Psoas muscle (tissue), 8 donors: ENCODE data around the gene PRR12. TPM values are rescaled to one million over a fixed set of nuclear protein-coding genes. Genes with fewer than 3 reads are reported as not detected.

Experiments used
- ATAC-seq, 4 donors: fragments of 200-7000 bp; cut with Tn5 transposase; one replicate each; pipeline ENCODE4 v1.9.1; 2020; ENCODE audit warnings: moderate library complexity in 3 of 4, mild to moderate bottlenecking in 2 of 4
- DNase-seq, 2 donors: peaks; one replicate each; pipeline ENCODE4 v3.0.0-alpha.2; 2020
- H3K27ac ChIP-seq: fragments of 200-600 bp; one replicate; pipeline ENCODE4 v1.8.0; 2022
- H3K27me3 ChIP-seq, 3 donors: fragments of 200-600 bp in 1 of 3; one replicate each; pipeline versions ENCODE4 v1.6.1 to v1.8.0; 2013 to 2022; ENCODE audit warnings: low read length in 2 of 3, mild to moderate bottlenecking in 2 of 3, moderate library complexity in 1 of 3; ENCODE audit not compliant: insufficient read depth in 3 of 3
- H3K36me3 ChIP-seq, 2 donors: fragments of 200-600 bp in 1 of 2; one replicate each; pipeline versions ENCODE4 v1.6.1 to v1.8.0; 2013 to 2022; ENCODE audit warnings: low read depth in 1 of 2, mild to moderate bottlenecking in 1 of 2, moderate library complexity in 1 of 2; ENCODE audit not compliant: insufficient read depth in 1 of 2
- H3K4me1 ChIP-seq: fragments of 200-600 bp; one replicate; pipeline ENCODE4 v1.8.0; 2022
- H3K4me3 ChIP-seq: fragments of 200-600 bp; one replicate; pipeline ENCODE4 v1.8.0; 2022; ENCODE audit warnings: mild to moderate bottlenecking
- H3K9me3 ChIP-seq: fragments of 200-600 bp; one replicate; pipeline ENCODE4 v1.8.0; 2022
- WGBS, 3 donors: extraction: QIAGEN DNeasy Blood & Tissue Kit; methylation state at CpG; one replicate each; pipeline versions ENCODE4 v1.1.6 to v1.1.7; 2013; 5-methylcytosine and 5-hydroxymethylcytosine counted together
- intact Hi-C, 2 donors: fragments of 100-400 bp; cut with DNase I; formaldehyde crosslinking; loops; one replicate each; pipeline versions ENCODE4 v1.11.0 to v1.14.2; 2022
- polyA plus RNA-seq, 3 donors: library from polyadenylated mRNA; stranded (reverse); fragments of 200-250 nt; gene quantifications; one replicate each; pipeline ENCODE4 v1.2.3, GENCODE V29; 2013
- total RNA-seq, 4 donors: library from RNA; stranded (reverse); fragmentation: NEBNext Ultra II Directional in 2 of 4; extraction: Animal tissue kit (Norgen Biotek cat#: 25700) in 2 of 4; gene quantifications; one replicate each; pipeline versions ENCODE4 v1.2.1 to v1.2.4, GENCODE V29; 2021 to 2023
- TF ChIP-seq, protein P1 (sequence below): fragments of 200-600 bp; IDR thresholded peaks from one replicate; pipeline ENCODE4 v1.8.0; 2022; ENCODE audit warnings: antibody characterized with exemption
- donor health status: healthy with polysubstance abuse.
- donor health status: DM: no; HTN: no; CAD: no; lungs with moderate emphysema.
- donor health status: Bipolar disorder and iron deficiency.
- donor health status: healthy.
- donor health status: DM: yes; HTN: yes; CAD: no.
- donor health status: DM: no; HTN: no; CAD: no.
- donor health status: DM: no; HTN: no; CAD: no.
- donor health status: DM: yes; HTN: yes; CAD: no.

The PRR12 gene
- total and polyA plus RNA-seq, 7 donors, result 2.3 to 15.1 (median 7.1) TPM

DNA sequence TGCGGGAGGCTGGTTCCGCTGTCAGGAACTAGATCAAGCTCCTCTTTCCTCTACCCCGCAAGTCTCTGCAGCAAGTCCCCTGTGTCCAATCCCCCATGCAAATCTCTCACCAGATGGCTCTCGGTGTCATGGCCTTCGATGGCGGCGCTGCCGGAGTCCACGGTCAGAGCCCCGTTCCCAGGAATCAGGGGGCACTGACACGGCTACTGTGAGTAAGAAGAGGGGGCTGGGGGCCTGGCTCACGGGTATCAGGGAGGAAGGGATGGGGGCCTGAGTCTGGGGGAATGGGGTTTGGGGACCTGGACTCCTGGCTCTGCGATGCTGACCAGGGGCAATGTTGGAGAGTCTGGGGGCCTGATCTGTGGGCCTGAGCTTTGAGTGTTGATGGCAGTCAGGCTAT, 55.0 kb downstream of the PRR12 start:
- no peak for ATAC-seq
- intact Hi-C loops, result no loop called here
- H3K9me3 ChIP-seq, result no peaks in the 10 kb centered on the region
- DNase-seq, result no peak
- no peak overlapping the region for H3K27ac ChIP-seq
- H3K4me1 ChIP-seq, result peaks cover 21% of the 10 kb centered on the region
- H3K36me3 ChIP-seq, result peaks cover 3 to 56% of the 10 kb centered on the region in 2 donors
- H3K27me3 ChIP-seq, result no peaks in the 10 kb centered on the region
- WGBS, 3 donors, result 87 to 89% (median 89%) methylated on average over 12 to 13 of the region's 13 CpGs
- TF ChIP-seq, protein P1, sequence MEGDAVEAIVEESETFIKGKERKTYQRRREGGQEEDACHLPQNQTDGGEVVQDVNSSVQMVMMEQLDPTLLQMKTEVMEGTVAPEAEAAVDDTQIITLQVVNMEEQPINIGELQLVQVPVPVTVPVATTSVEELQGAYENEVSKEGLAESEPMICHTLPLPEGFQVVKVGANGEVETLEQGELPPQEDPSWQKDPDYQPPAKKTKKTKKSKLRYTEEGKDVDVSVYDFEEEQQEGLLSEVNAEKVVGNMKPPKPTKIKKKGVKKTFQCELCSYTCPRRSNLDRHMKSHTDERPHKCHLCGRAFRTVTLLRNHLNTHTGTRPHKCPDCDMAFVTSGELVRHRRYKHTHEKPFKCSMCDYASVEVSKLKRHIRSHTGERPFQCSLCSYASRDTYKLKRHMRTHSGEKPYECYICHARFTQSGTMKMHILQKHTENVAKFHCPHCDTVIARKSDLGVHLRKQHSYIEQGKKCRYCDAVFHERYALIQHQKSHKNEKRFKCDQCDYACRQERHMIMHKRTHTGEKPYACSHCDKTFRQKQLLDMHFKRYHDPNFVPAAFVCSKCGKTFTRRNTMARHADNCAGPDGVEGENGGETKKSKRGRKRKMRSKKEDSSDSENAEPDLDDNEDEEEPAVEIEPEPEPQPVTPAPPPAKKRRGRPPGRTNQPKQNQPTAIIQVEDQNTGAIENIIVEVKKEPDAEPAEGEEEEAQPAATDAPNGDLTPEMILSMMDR, result no peak
- no peak overlapping the region for H3K4me3 ChIP-seq

DNA sequence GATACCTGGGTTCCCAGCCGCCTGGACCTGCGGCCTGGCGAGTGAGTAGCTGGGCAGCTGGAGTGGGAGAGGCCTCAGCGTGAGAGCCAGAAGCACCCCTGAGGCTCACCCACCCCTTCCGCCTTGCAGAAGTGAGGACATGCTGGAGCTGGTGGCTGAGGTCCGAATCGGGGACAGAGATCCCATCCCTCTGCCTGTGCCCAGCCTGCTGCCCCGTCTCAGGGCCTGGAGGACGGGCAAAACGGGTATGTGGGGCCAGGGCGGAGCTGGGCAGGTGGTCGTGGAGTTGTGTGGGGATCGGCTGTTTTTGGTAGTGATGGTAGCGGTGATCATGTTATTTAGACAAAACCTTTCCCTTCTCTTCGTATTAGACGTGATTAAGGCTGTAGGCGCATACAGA, 55.6 kb downstream of the PRR12 start:
- Histone ChIP-seq H3K27me3 (no peaks in the 10 kb centered on the region), H3K9me3 (no peaks in the 10 kb centered on the region), H3K36me3 (peaks cover 3 to 61% of the 10 kb centered on the region in 2 donors), H3K4me3 (no peak overlapping the region), H3K4me1 (peaks cover 21% of the 10 kb centered on the region), H3K27ac (no peak overlapping the region)
- TF ChIP-seq, protein P1, result no peak
- 86 to 89% (median 89%) methylated on average over 17 of the region's 17 CpGs for WGBS, 3 donors
- no peak for ATAC-seq
- DNase-seq, result no peak
- intact Hi-C loops, result no loop called here

DNA sequence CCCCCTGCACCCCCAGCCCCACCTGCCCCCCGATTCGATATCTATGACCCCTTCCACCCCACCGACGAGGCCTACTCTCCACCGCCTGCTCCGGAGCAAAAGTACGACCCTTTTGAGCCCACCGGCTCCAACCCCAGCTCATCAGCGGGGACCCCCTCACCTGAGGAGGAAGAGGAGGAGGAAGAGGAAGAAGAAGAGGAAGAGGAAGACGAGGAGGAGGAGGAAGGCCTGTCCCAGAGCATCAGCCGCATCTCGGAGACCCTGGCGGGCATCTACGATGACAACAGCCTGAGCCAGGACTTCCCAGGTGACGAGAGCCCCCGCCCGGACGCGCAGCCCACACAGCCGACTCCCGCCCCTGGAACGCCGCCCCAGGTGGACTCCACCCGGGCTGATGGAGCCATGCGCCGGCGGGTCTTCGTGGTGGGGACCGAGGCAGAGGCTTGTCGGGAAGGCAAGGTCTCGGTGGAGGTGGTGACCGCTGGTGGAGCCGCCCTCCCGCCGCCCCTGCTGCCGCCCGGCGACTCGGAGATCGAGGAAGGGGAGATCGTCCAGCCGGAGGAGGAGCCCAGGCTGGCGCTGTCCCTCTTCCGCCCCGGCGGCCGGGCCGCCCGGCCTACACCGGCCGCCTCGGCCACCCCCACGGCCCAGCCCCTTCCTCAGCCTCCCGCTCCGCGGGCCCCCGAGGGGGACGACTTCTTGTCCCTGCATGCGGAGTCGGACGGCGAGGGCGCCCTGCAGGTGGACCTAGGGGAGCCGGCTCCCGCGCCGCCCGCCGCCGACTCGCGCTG, 60.2 kb downstream of the PRR12 start:
- no peak overlapping the region for H3K27ac ChIP-seq
- WGBS, 3 donors, result 94 to 97% (median 96%) methylated on average over 48 to 72 of the region's 72 CpGs
- H3K4me3 ChIP-seq, result no peak overlapping the region
- H3K4me1 ChIP-seq, result no peaks in the 10 kb centered on the region
- no peak for DNase-seq
- peaks cover 4 to 90% of the 10 kb centered on the region in 2 donors for H3K36me3 ChIP-seq
- ATAC-seq, result no peak
- intact Hi-C loops, result no loop called here
- no peaks in the 10 kb centered on the region for H3K27me3 ChIP-seq
- TF ChIP-seq, protein P1, result no peak
- H3K9me3 ChIP-seq, result no peaks in the 10 kb centered on the region

DNA sequence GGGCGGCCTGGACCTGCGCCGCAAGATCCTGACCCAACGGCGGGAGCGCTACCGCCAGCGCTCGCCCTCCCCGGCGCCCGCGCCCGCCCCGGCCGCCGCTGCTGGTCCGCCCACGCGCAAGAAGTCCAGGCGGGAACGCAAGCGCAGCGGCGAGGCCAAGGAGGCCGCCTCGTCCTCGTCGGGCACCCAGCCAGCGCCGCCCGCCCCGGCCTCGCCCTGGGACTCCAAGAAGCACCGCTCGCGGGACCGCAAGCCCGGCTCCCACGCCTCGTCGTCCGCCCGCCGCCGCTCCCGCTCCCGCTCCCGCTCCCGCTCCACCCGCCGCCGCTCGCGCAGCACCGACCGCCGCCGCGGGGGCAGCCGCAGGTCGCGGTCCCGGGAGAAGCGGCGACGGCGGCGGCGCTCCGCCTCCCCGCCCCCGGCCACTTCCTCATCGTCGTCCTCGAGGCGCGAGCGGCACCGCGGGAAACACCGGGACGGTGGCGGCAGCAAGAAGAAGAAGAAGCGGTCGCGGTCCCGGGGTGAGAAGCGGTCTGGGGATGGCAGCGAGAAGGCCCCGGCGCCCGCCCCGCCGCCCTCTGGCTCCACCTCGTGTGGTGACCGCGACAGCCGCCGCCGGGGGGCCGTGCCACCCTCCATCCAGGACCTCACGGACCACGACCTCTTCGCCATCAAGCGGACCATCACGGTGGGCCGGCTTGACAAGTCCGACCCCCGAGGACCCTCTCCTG, 61.0 kb downstream of the PRR12 start:
- no peaks in the 10 kb centered on the region for H3K27me3 ChIP-seq
- no peak overlapping the region for H3K4me3 ChIP-seq
- H3K4me1 ChIP-seq, result no peaks in the 10 kb centered on the region
- TF ChIP-seq, protein P1, result no peak
- H3K36me3 ChIP-seq, result peaks cover 4 to 90% of the 10 kb centered on the region in 2 donors
- WGBS, 3 donors, result 96 to 97% (median 96%) methylated on average over 84 to 110 of the region's 110 CpGs
- H3K27ac ChIP-seq, result no peak overlapping the region
- DNase-seq (no peak), ATAC-seq (no peak)
- H3K9me3 ChIP-seq, result no peaks in the 10 kb centered on the region
- intact Hi-C loops, result no loop called here
